DMS 273 (cell line): ENCODE data around the gene TSGA10IP.
A peak's percentile ranks its signal among the peaks of the same experiment; 100 is the strongest.

Experiments
- DNase-seq: peaks from one replicate; lab custom pipeline; 2025; ENCODE audit not compliant: unreplicated experiment; lab: John Stamatoyannopoulos, UW

TSGA10IP gene

GRCh38 chr11:65973439-65974110, 28.3 kb downstream of the TSGA10IP start:
- DNase-seq = no peak

GRCh38 chr11:65975771-65976170, 30.5 kb downstream of the TSGA10IP start:
- no peak for DNase-seq

- DNase-seq = no peak
Observed at GRCh38 chr11:65976216-65977176, 31.2 kb downstream of the TSGA10IP start.

- DNase-seq = no peak
Observed at GRCh38 chr11:65977621-65978390, 32.5 kb downstream of the TSGA10IP start.

- DNase-seq = no peak
Observed at GRCh38 chr11:65978391-65979238, 33.3 kb downstream of the TSGA10IP start.

GRCh38 chr11:65979261-65979759, 34.0 kb downstream of the TSGA10IP start:
- no peak for DNase-seq

GRCh38 chr11:65981101-65981740, 35.9 kb downstream of the TSGA10IP start:
- no peak for DNase-seq

- no peak for DNase-seq
Observed at GRCh38 chr11:65981972-65982823, 36.9 kb downstream of the TSGA10IP start.

GRCh38 chr11:65982824-65983588, 37.7 kb downstream of the TSGA10IP start:
- no peak for DNase-seq

GRCh38 chr11:65983589-65983987, 38.3 kb downstream of the TSGA10IP start:
- DNase-seq = no peak

GRCh38 chr11:65987336-65987735, 42.1 kb downstream of the TSGA10IP start:
- DNase-seq = no peak

GRCh38 chr11:65988791-65989592, 43.7 kb downstream of the TSGA10IP start:
- peak; percentile 93 for DNase-seq

- peak; percentile 68 for DNase-seq
Observed at GRCh38 chr11:65992056-65992455, 46.8 kb downstream of the TSGA10IP start.

- DNase-seq = no peak
Observed at GRCh38 chr11:65997286-65997685, 52.0 kb downstream of the TSGA10IP start.

GRCh38 chr11:66001942-66002647, 56.8 kb downstream of the TSGA10IP start, which contains the start of the genes BANF1 and EIF1AD:
TSS of gene BANF1 (plus strand) at chr11:66002503. CDS start at chr11:66003251, 748 bp downstream.
TSS of gene EIF1AD (minus strand) at chr11:66002157. CDS start at chr11:66000389, 1,768 bp downstream.
- DNase-seq = peak; percentile 97

GRCh38 chr11:66002648-66003225, 57.5 kb downstream of the TSGA10IP start:
- DNase-seq = peak; percentile 74
